Epithelial cell of esophagus (primary cell): Measurements from ENCODE around the gene TUG1.

Experiments
- DNase-seq: peaks from one replicate; pipeline ENCODE4 v3.0.0; 2010; ENCODE audit warnings: low read depth
- H3K4me3 ChIP-seq: 2 replicates; pipeline ENCODE4 v1.5.1; 2011; ENCODE audit warnings: mild to moderate bottlenecking, low read length, control low read depth
- CTCF ChIP-seq: IDR thresholded peaks from 2 replicates; pipeline ENCODE4 v1.5.1; 2011; ENCODE audit warnings: low read depth, mild to moderate bottlenecking, low read length, control low read depth, inconsistent platforms; ENCODE audit not compliant: insufficient read depth; ENCODE audit errors: missing control alignments

Gene TUG1

DNA sequence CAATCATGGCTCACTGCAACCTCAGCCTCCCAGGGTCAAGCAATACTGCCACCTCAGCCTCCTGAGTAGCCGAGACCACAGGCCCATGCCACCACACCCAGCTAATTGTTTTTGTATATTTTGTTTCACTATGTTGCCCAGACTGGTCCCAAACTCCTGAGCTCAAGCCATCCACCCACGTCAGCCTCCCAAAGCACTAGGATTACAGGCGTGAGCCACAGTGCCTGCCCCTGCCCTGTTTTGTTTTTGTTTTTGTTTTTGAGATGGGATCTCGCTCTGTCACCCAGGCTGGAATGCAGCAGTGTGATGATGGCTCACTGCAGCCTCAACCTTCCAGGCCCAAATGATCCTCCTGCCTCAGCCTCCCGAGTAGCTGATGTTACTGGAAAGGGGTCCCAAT is 53.5 kb downstream of the TUG1 start:
- H3K4me3 ChIP-seq = no peak overlapping the region
- TF ChIP-seq CTCF = no peak
- DNase-seq = no peak
